HFFc6 (cell line): ENCODE results near the gene PCDH9. TPM values are rescaled to one million over a fixed set of nuclear protein-coding genes. Genes with fewer than 3 reads are reported as not detected.
A peak's percentile ranks its signal among the peaks of the same experiment; 100 is the strongest.
"Not testable (repeated sequence)": the region's sequence is repeated elsewhere in the genome, so short reads cannot be mapped to it uniquely, and the experiment has no call there.

Experiments used
- DNase-seq: peaks from one replicate; pipeline ENCODE4 v3.0.0-alpha.2; 2018
- H3K27ac Mint-ChIP-seq: 2 replicates; pipeline ENCODE4 v1.8.0; 2020; ENCODE audit warnings: mild to moderate bottlenecking, mixed read lengths
- H3K27me3 Mint-ChIP-seq: 2 replicates; pipeline ENCODE4 v1.8.0; 2021; ENCODE audit warnings: mild to moderate bottlenecking, moderate library complexity, mixed read lengths; ENCODE audit not compliant: insufficient read depth
- H3K36me3 Mint-ChIP-seq: 2 replicates; pipeline ENCODE4 v1.8.0; 2021; ENCODE audit warnings: low read depth, mixed read lengths
- H3K4me1 Mint-ChIP-seq: 2 replicates; pipeline ENCODE4 v1.8.0; 2020; ENCODE audit warnings: low read depth, mixed read lengths
- H3K4me3 Mint-ChIP-seq: 2 replicates; pipeline ENCODE4 v1.8.0; 2020; ENCODE audit warnings: mild to moderate bottlenecking, moderate library complexity, mixed read lengths
- H3K9me3 Mint-ChIP-seq: 2 replicates; pipeline ENCODE4 v1.8.0; 2020; ENCODE audit warnings: mild to moderate bottlenecking, mixed read lengths
- CTCF ChIP-seq: fragments of 200-600 bp; sonication (generic); IDR thresholded peaks from 2 replicates; pipeline ENCODE4 v1.5.0; 2021; ENCODE audit warnings: antibody characterized with exemption, mild to moderate bottlenecking
- total RNA-seq, 6 experiments: library from RNA; stranded (reverse); fragmentation: NEBNext Ultra II Directional; extraction: Animal tissue kit (Norgen Biotek cat#: 25700); gene quantifications; 2 replicates in 1 of 6; 3 replicates in 5 of 6; pipeline ENCODE4 v1.2.3, GENCODE V29; 2021

The PCDH9 gene
- total RNA-seq, 6 experiments from 2014 or later: 2.0 to 6.7 (median 2.6) TPM

- peak; percentile 86 for DNase-seq
- Mint-ChIP-seq H3K36me3 (no peaks in the 10 kb centered on the region), H3K9me3 (no peaks in the 10 kb centered on the region), H3K27me3 (no peaks in the 10 kb centered on the region), H3K27ac (peak overlapping the region; percentile 79), H3K4me1 (peaks cover 27% of the 10 kb centered on the region), H3K4me3 (peak overlapping the region; percentile 75)
- TF ChIP-seq CTCF: no peak
Observed at GRCh38 chr13:66635526-66635925, 594.6 kb downstream of the PCDH9 start.

GRCh38 chr13:66634384-66634783 lies 595.8 kb downstream of the PCDH9 start:
- no peak for DNase-seq
- Mint-ChIP-seq H3K27me3 (no peaks in the 10 kb centered on the region), H3K4me3 (no peak overlapping the region), H3K27ac (no peak overlapping the region), H3K36me3 (no peaks in the 10 kb centered on the region; the same call in 1 of the 2 replicates), H3K9me3 (0 out of 2 replicates have a peak, but pooled peaks cover 4% of the 10 kb centered on the region), H3K4me1 (peaks cover 27% of the 10 kb centered on the region)
- no peak for TF ChIP-seq CTCF

GRCh38 chr13:66627512-66627911 lies 602.6 kb downstream of the PCDH9 start:
- no peak for DNase-seq
- H3K4me1 Mint-ChIP-seq: no peaks in the 10 kb centered on the region
- 0 out of 2 replicates have a peak, but pooled peaks cover 4% of the 10 kb centered on the region for H3K9me3 Mint-ChIP-seq
- no peaks in the 10 kb centered on the region; the same call in 1 of the 2 replicates for H3K36me3 Mint-ChIP-seq
- no peak for TF ChIP-seq CTCF
- H3K27me3 Mint-ChIP-seq: no peaks in the 10 kb centered on the region
- no peak overlapping the region for H3K4me3 Mint-ChIP-seq
- no peak overlapping the region for H3K27ac Mint-ChIP-seq

GRCh38 chr13:66624302-66624701 lies 605.8 kb downstream of the PCDH9 start:
- H3K4me1 Mint-ChIP-seq: no peaks in the 10 kb centered on the region
- no peak overlapping the region for H3K27ac Mint-ChIP-seq
- TF ChIP-seq CTCF: no peak
- H3K9me3 Mint-ChIP-seq: no peaks in the 10 kb centered on the region
- H3K27me3 Mint-ChIP-seq: no peaks in the 10 kb centered on the region
- no peak overlapping the region for H3K4me3 Mint-ChIP-seq
- DNase-seq: no peak
- no peaks in the 10 kb centered on the region; the same call in 1 of the 2 replicates for H3K36me3 Mint-ChIP-seq

- H3K27me3 Mint-ChIP-seq: no peaks in the 10 kb centered on the region
- H3K9me3 Mint-ChIP-seq: no peaks in the 10 kb centered on the region
- TF ChIP-seq CTCF: no peak
- no peak for DNase-seq
- no peaks in the 10 kb centered on the region for H3K36me3 Mint-ChIP-seq
- H3K27ac Mint-ChIP-seq: no peak overlapping the region
- no peak overlapping the region for H3K4me3 Mint-ChIP-seq
- no peaks in the 10 kb centered on the region for H3K4me1 Mint-ChIP-seq
Observed at GRCh38 chr13:66623129-66623820, 606.9 kb downstream of the PCDH9 start.

GRCh38 chr13:66621906-66622447 lies 608.2 kb downstream of the PCDH9 start:
- H3K4me3 Mint-ChIP-seq, H3K27ac Mint-ChIP-seq, H3K9me3 Mint-ChIP-seq, DNase-seq, H3K27me3 Mint-ChIP-seq, H3K36me3 Mint-ChIP-seq, H3K4me1 Mint-ChIP-seq: not testable (repeated sequence)
